EH (cell line): Measurements from ENCODE around the gene SMAD3.

Experiments used
- DNase-seq: peaks from one replicate; pipeline ENCODE4 v3.0.0-alpha.2; 2015; ENCODE audit warnings: low read depth

Gene SMAD3

DNA sequence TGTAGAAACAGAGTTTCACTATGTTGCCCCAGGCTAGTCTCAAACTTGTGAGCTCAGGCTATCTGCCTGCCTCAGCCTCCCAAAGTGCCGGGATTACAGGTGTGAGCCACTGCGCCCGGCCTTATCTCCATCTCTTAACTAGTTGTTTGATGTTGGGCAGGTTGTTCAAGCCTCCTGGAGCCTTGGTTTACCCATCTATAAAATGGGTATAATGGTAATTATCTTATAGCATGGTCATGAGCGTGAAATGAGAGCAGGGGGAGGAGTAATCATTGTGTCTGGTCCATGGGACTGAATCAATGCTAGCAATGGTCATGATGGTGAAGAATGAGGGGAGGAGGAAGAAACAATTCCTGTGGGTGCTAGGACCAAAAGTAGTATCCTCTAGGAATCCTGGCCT is 32.0 kb downstream of the SMAD3 start:
- DNase-seq = no peak

DNA sequence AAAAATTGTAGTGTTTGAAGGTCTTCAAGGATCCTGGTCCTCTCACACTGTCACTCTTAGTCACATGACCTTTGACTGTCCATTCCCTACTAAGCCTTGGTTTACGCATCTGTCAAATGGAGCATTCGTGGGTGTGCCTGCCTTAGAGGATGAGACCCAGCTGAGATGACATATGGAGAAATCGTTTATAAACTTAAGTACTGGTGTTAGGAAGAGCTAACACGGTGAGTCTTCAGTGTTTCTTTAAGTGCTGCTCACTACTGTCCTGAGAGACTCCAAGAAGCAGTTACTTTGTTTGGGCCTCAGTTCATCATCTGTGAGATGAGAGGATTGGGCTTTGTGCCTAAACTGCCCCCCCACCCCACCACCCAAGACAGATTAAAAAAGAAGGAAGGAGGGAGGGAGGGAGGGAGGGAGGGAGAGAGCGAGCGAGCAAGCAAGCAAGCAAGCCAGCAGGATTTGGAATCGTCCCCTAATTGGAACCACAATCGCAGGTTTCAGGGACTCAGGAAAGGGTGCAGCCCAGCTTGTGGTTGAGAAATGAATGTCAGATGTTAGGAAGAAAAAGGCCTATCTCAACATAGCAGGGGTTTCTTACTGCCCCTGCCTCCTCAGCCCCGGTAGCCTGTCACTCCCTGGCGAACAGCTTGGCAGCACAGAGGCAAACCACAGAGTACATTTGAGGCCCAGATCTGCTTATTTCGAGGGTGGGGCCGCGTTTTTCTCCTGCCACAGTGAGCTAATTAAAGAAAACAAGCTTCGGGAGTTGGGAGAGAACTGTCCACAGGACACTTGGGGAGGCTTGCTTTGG is 32.7 kb downstream of the SMAD3 start:
- peak; percentile 86 for DNase-seq

DNA sequence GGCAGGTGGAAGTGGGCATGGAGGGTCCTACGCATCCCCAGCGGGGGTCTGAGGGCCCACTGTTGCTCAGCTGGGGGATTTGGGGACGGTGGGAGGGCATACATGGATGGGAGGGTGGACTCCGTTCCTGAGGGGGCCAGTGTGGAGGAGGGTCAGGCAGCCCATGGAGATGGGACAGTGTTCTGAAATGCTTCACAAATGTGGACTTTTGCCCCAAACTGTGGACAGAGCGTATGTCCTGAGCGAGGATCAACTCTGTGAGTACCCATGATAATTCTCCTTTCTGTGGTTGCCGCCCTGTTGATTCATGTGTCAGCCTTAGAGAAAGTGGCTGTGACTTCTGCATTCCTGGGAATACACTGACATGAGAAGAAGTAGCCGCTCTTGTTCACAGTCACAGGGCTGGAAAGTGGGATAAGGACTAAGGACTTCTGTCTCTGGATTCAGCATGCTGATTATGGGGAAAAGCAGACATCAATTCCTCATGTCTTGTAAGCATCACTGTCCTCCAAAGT is 33.4 kb downstream of the SMAD3 start:
- DNase-seq = peak; percentile 44

GRCh38 chr15:67100124-67100791 is 34.9 kb downstream of the SMAD3 start:
- DNase-seq = no peak

DNA sequence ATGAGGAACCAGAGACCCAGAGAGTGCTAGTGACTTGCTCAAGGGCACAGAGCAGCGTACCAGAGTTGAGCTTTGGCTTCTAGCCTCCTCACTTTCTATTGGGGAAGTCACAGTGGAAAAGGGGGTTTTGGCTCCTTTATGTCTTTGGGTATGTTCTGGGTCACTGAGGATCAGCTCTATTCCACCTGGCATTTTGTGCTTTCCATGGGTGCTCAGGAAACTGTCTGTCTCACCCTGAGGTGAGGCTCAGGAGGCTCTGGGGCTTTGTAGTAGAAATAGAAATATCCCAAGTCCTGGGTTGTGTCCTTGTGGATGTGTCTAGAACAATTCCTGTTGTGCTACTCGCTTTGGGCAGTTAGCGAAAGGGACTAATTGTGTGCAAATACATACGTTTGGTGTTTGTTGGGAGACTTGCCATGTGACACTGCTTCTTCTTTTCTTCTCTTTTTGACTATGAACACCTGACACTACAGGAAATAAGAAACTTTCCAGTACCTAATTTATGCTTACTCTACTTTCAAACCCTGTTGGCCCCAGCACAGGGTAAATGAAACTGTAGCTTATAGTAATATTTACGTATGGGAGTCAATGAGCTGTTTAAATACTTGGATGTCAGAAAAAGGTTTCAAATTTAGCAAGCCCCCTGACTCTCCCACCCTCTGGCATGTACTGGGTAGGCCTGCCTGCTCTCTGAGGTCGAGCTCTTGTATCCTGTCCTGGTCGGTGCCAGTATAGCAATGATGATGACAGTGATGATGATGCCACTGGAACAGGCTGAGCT is 35.6 kb downstream of the SMAD3 start:
- DNase-seq = no peak

- DNase-seq = peak; percentile 68
These were observed 36.7 kb downstream of the SMAD3 start for GRCh38 chr15:67101911-67102598.

- no peak for DNase-seq
These were observed 37.2 kb downstream of the SMAD3 start for GRCh38 chr15:67102599-67102929.

GRCh38 chr15:67103021-67103420 is 37.6 kb downstream of the SMAD3 start:
- no peak for DNase-seq

GRCh38 chr15:67103432-67103831 is 38.0 kb downstream of the SMAD3 start:
- DNase-seq = no peak

GRCh38 chr15:67103869-67104268 is 38.5 kb downstream of the SMAD3 start:
- DNase-seq = no peak

- no peak for DNase-seq
These were observed 39.1 kb downstream of the SMAD3 start for GRCh38 chr15:67104510-67104909.

GRCh38 chr15:67105065-67105951 is 39.9 kb downstream of the SMAD3 start:
- DNase-seq = peak; percentile 100

DNA sequence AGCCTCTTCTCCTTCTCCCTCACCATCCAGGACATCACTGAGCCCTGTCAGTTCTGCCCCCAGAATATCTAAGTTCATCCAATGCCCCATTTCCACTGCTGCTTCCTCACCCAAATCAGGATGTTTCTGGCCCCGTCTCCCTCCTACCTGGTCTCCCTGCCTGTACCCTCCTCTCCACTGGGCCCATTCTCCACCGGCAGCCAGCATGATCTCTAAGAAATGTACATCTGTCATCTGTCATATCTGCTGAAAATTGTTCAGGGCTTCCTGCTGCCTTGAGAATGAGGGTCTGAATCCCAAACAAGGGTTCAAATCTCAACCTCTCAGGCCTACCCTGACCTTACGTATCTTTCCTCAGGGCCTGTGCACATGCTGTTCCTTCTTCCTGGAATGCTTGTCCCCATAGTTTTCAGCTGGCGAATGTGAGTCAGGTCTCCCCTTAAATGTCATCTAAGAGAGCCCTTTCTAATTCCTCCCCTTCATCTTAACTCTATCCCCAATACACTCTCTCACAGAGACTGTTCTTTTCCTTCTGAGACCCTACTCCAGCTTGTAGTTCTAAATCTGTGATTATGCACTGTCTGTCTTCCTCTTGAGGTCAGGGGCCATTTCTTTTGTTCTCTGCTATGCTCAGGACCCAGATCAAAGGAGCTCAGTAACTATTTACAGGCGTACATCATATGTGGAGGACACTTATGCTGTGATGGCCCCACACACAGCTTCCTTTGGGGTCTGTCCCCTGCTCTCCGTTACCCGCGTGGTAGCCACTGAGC is 40.8 kb downstream of the SMAD3 start:
- DNase-seq = no peak

DNA sequence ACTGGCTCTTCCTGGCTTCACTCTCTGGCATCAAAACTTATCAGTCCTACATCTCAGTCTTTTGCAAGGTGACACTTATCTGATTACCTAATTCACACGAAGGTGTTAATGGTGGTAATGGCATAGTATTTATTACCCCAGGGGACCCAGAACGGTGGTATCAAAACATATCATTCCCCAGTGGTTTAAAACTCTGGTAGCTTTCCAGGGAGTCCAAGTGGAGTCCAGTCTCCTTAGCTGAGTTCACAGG is 41.3 kb downstream of the SMAD3 start:
- no peak for DNase-seq

GRCh38 chr15:67107014-67107812 is 41.8 kb downstream of the SMAD3 start:
- DNase-seq = peak; percentile 100

GRCh38 chr15:67108122-67108961 is 42.9 kb downstream of the SMAD3 start:
- DNase-seq = peak; percentile 74

- DNase-seq = peak; percentile 99
These were observed 44.0 kb downstream of the SMAD3 start for GRCh38 chr15:67109141-67110034.

- no peak for DNase-seq
These were observed 45.0 kb downstream of the SMAD3 start for GRCh38 chr15:67110361-67110781.
